WTC11 (cell line): ENCODE measurements around the gene FBN2. TPM values are rescaled to one million over a fixed set of nuclear protein-coding genes. Genes with fewer than 3 reads are reported as not detected.

ENCODE experiments used
- ATAC-seq: fragments of 200-7000 bp; cut with Tn5 transposase; 2 replicates; pipeline ENCODE4 v1.10.0; 2021; ENCODE audit warnings: mild to moderate bottlenecking, moderate library complexity
- CTCF ChIA-PET: fragments of 300-600 bp; sonication (Branson Sonifier 250); formaldehyde crosslinking; loops from one replicate; lab custom pipeline; 2021; ENCODE audit warnings: antibody characterized with exemption; lab: Charles Lee
- POLR2A ChIA-PET: fragments of 350-600 bp; sonication (Branson Sonifier 250); formaldehyde crosslinking; loops from one replicate; lab custom pipeline; 2021; ENCODE audit warnings: antibody characterized with exemption; lab: Charles Lee
- DNase-seq: peaks from one replicate; pipeline ENCODE4 v3.0.0; 2021; ENCODE audit warnings: low spot score
- H3K27ac Mint-ChIP-seq: 2 replicates; pipeline ENCODE4 v1.8.0; 2021; ENCODE audit warnings: mixed read lengths
- H3K27me3 Mint-ChIP-seq: 2 replicates; pipeline ENCODE4 v1.8.0; 2021; ENCODE audit warnings: low read depth, mild to moderate bottlenecking, moderate library complexity, mixed read lengths
- H3K36me3 Mint-ChIP-seq: 2 replicates; pipeline ENCODE4 v1.8.0; 2021; ENCODE audit warnings: mixed read lengths
- H3K4me1 Mint-ChIP-seq: 2 replicates; pipeline ENCODE4 v1.8.0; 2022; ENCODE audit warnings: mixed read lengths
- H3K4me3 Mint-ChIP-seq: 2 replicates; pipeline ENCODE4 v1.8.0; 2021; ENCODE audit warnings: mild to moderate bottlenecking, moderate library complexity, mixed read lengths
- H3K9me3 Mint-ChIP-seq: 2 replicates; pipeline ENCODE4 v1.8.0; 2021; ENCODE audit warnings: mixed read lengths
- AR ChIP-seq: fragments of 250-450 bp; sonication (Bioruptor Pico); IDR thresholded peaks from 2 replicates; pipeline ENCODE4 v1.9.0; 2021; ENCODE audit warnings: mild to moderate bottlenecking
- ATF1 ChIP-seq: sonication (generic); formaldehyde crosslinking; IDR thresholded peaks from 2 replicates; pipeline ENCODE4 v1.8.1; 2023; ENCODE audit warnings: mild to moderate bottlenecking, moderate library complexity, missing genetic modification reagents
- CREM ChIP-seq: sonication (generic); formaldehyde crosslinking; IDR thresholded peaks from 2 replicates; pipeline ENCODE4 v1.8.1; 2022; ENCODE audit warnings: mild to moderate bottlenecking, missing genetic modification reagents, moderate library complexity
- ELF4 ChIP-seq: sonication (generic); formaldehyde crosslinking; IDR thresholded peaks from 2 replicates; pipeline ENCODE4 v1.8.1; 2022; ENCODE audit warnings: low read depth, mild to moderate bottlenecking, moderate library complexity, missing genetic modification reagents
- GTF2I ChIP-seq: fragments of 250-450 bp; sonication (Bioruptor Pico); conservative IDR thresholded peaks from 2 replicates; pipeline ENCODE4 v1.4.0; 2021; ENCODE audit warnings: mild to moderate bottlenecking
- JAZF1 ChIP-seq: fragments of 250-450 bp; sonication (Bioruptor Pico); IDR thresholded peaks from 2 replicates; pipeline ENCODE4 v1.9.0; 2021; ENCODE audit warnings: moderate library complexity, mild to moderate bottlenecking, inconsistent platforms
- NR3C1 ChIP-seq: sonication (generic); formaldehyde crosslinking; conservative IDR thresholded peaks from 2 replicates; pipeline ENCODE4 v1.8.1; 2023; ENCODE audit warnings: low read depth, mild to moderate bottlenecking, missing genetic modification reagents
- RORB ChIP-seq: fragments of 250-450 bp; sonication (Bioruptor Pico); IDR thresholded peaks from 2 replicates; pipeline ENCODE4 v1.9.0; 2021; ENCODE audit warnings: mild to moderate bottlenecking
- SMAD3 ChIP-seq: sonication (generic); formaldehyde crosslinking; IDR thresholded peaks from 2 replicates; pipeline ENCODE4 v1.8.0; 2022; ENCODE audit warnings: missing genetic modification reagents, mild to moderate bottlenecking, borderline replicate concordance
- TCF7 ChIP-seq: sonication (generic); formaldehyde crosslinking; IDR thresholded peaks from 2 replicates; pipeline ENCODE4 v1.8.0; 2022; ENCODE audit warnings: mild to moderate bottlenecking, low read depth, missing genetic modification reagents, moderate library complexity
- TP53 ChIP-seq: sonication (generic); formaldehyde crosslinking; IDR thresholded peaks from 2 replicates; pipeline ENCODE4 v1.8.1; 2023; ENCODE audit warnings: mild to moderate bottlenecking, missing genetic modification reagents
- total RNA-seq: library from RNA; stranded (reverse); gene quantifications from 3 replicates; pipeline ENCODE4 v1.2.3, GENCODE V29; 2021
- TF ChIP-seq, protein P1 (sequence below): sonication (generic); formaldehyde crosslinking; IDR thresholded peaks from 2 replicates; pipeline ENCODE4 v1.8.0; 2023; ENCODE audit warnings: mild to moderate bottlenecking, missing genetic modification reagents
- TF ChIP-seq, protein P2 (sequence below): sonication (generic); formaldehyde crosslinking; conservative IDR thresholded peaks from 2 replicates; pipeline ENCODE4 v1.8.1; 2023; ENCODE audit warnings: mild to moderate bottlenecking, low read depth, missing genetic modification reagents, moderate library complexity

Gene FBN2
- total RNA-seq, 1 experiment from 2014 or later, result 56.7 TPM

DNA sequence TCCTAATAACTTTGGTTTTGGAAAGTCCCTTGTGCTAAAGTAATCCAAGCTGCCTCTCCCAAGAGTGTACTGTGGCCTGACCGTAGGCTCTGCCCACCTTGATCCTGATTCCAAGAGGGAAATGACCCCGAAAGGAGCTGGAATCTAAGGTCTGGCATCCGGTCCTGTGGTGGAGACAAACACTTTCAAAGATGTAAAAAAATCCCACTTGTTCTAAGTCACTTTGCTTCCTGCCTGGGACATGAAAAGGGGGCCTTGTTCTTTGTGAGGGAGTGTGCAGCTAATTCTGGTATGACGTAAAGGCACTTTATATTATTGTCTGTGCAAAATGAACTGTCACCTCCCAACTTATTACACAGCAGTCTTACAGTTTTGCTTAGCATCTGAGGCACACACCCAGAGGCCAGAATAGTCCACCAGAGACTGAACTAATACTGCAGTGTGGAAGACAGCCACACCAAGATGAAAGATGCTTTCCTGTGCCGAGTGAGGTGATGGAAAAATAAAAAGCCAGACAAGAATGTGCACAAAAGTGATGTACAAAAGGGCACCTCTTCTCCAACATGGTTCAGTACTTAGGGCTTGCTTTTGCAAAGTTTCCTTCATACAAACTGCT lies 325.7 kb downstream of the FBN2 start (continued):
- TF ChIP-seq AR (CRISPR knock-in tag) (no peak), ELF4 (CRISPR knock-in tag) (no peak), NR3C1 (CRISPR knock-in tag) (no peak), TP53 (CRISPR knock-in tag) (no peak)

- Mint-ChIP-seq H3K4me1 (peaks cover 2% of the 10 kb centered on the region; the same call in 1 of the 2 replicates), H3K36me3 (no peaks in the 10 kb centered on the region), H3K27me3 (no peaks in the 10 kb centered on the region), H3K27ac (no peak overlapping the region)
- POLR2A ChIA-PET, result no interaction called here
- ATAC-seq (no peak), DNase-seq (no peak)
- TF ChIP-seq RORB (CRISPR knock-in tag), result no peak
- TF ChIP-seq, protein P1, sequence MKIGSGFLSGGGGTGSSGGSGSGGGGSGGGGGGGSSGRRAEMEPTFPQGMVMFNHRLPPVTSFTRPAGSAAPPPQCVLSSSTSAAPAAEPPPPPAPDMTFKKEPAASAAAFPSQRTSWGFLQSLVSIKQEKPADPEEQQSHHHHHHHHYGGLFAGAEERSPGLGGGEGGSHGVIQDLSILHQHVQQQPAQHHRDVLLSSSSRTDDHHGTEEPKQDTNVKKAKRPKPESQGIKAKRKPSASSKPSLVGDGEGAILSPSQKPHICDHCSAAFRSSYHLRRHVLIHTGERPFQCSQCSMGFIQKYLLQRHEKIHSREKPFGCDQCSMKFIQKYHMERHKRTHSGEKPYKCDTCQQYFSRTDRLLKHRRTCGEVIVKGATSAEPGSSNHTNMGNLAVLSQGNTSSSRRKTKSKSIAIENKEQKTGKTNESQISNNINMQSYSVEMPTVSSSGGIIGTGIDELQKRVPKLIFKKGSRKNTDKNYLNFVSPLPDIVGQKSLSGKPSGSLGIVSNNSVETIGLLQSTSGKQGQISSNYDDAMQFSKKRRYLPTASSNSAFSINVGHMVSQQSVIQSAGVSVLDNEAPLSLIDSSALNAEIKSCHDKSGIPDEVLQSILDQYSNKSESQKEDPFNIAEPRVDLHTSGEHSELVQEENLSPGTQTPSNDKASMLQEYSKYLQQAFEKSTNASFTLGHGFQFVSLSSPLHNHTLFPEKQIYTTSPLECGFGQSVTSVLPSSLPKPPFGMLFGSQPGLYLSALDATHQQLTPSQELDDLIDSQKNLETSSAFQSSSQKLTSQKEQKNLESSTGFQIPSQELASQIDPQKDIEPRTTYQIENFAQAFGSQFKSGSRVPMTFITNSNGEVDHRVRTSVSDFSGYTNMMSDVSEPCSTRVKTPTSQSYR, result no peak
- no peak for TF ChIP-seq GTF2I (CRISPR knock-in tag)
- TF ChIP-seq, protein P2, sequence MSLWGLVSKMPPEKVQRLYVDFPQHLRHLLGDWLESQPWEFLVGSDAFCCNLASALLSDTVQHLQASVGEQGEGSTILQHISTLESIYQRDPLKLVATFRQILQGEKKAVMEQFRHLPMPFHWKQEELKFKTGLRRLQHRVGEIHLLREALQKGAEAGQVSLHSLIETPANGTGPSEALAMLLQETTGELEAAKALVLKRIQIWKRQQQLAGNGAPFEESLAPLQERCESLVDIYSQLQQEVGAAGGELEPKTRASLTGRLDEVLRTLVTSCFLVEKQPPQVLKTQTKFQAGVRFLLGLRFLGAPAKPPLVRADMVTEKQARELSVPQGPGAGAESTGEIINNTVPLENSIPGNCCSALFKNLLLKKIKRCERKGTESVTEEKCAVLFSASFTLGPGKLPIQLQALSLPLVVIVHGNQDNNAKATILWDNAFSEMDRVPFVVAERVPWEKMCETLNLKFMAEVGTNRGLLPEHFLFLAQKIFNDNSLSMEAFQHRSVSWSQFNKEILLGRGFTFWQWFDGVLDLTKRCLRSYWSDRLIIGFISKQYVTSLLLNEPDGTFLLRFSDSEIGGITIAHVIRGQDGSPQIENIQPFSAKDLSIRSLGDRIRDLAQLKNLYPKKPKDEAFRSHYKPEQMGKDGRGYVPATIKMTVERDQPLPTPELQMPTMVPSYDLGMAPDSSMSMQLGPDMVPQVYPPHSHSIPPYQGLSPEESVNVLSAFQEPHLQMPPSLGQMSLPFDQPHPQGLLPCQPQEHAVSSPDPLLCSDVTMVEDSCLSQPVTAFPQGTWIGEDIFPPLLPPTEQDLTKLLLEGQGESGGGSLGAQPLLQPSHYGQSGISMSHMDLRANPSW, result no peak
- no peak for TF ChIP-seq JAZF1
- TF ChIP-seq SMAD3 (CRISPR knock-in tag), result no peak
- no peak for TF ChIP-seq CREM (CRISPR knock-in tag)
- no peak for TF ChIP-seq TCF7
- TF ChIP-seq ATF1 (CRISPR knock-in tag), result no peak
- TF ChIP-seq, all 79 proteins: peak for 0
- CTCF ChIA-PET, result interaction anchor here (1.4 kb wide), 1 partner anchor 330 kb away, joined by 6 read pairs; no protein-coding TSS in a partner anchor
- Mint-ChIP-seq H3K4me3 (no peak overlapping the region), H3K9me3 (no peaks in the 10 kb centered on the region)
Observed at GRCh38 chr5:128208436-128208835, 329.6 kb downstream of the FBN2 start.
